RWPE2 (cell line): ENCODE measurements around the gene FAM177B.

Source experiments
- ATAC-seq: fragments of 200-7000 bp; cut with Tn5 transposase; 3 replicates; pipeline ENCODE4 v1.9.1; 2021; ENCODE audit warnings: low read depth
- DNase-seq: peaks from one replicate; pipeline ENCODE4 v3.0.0-alpha.2; 2020; ENCODE audit warnings: low spot score
- H3K27ac ChIP-seq: fragments of 450-650 bp; 2 replicates; pipeline ENCODE4 v1.5.1; 2017; ENCODE audit warnings: mild to moderate bottlenecking; ENCODE audit not compliant: poor library complexity, severe bottlenecking
- H3K27me3 ChIP-seq: fragments of 250-450 bp; sonication (Bioruptor Pico); 2 replicates; pipeline ENCODE4 v1.5.1; 2021; ENCODE audit warnings: mild to moderate bottlenecking, moderate library complexity; ENCODE audit not compliant: insufficient read depth, poor library complexity, severe bottlenecking
- H3K36me3 ChIP-seq: fragments of 250-450 bp; sonication (Bioruptor Pico); 2 replicates; pipeline ENCODE4 v1.5.1; 2020; ENCODE audit warnings: low read depth, mild to moderate bottlenecking, moderate library complexity
- H3K4me1 ChIP-seq: fragments of 250-450 bp; sonication (Bioruptor Pico); 2 replicates; pipeline ENCODE4 v1.5.1; 2021; ENCODE audit warnings: mild to moderate bottlenecking, moderate library complexity; ENCODE audit not compliant: insufficient read depth, poor library complexity, severe bottlenecking
- H3K4me3 ChIP-seq: fragments of 250-450 bp; sonication (Bioruptor Pico); 2 replicates; pipeline ENCODE4 v1.5.1; 2021; ENCODE audit warnings: mild to moderate bottlenecking, moderate library complexity; ENCODE audit not compliant: severe bottlenecking
- H3K9me3 ChIP-seq: fragments of 250-450 bp; sonication (Bioruptor Pico); 2 replicates; pipeline ENCODE4 v1.5.1; 2021; ENCODE audit warnings: mild to moderate bottlenecking, moderate library complexity; ENCODE audit not compliant: severe bottlenecking
- CTCF ChIP-seq: fragments of 450-650 bp; IDR thresholded peaks from one replicate; pipeline ENCODE4 v1.5.1; 2017; ENCODE audit warnings: mild to moderate bottlenecking, moderate library complexity; ENCODE audit not compliant: poor library complexity, severe bottlenecking

The FAM177B gene

GRCh38 chr1:222791006-222791710 is 54.2 kb downstream of the FAM177B start:
- no peak for ATAC-seq
- no peak for DNase-seq
- Histone ChIP-seq H3K4me3 (no peak overlapping the region), H3K27ac (no peak overlapping the region), H3K9me3 (no peaks in the 10 kb centered on the region), H3K27me3 (no peaks in the 10 kb centered on the region), H3K4me1 (no peaks in the 10 kb centered on the region), H3K36me3 (no peaks in the 10 kb centered on the region)
- TF ChIP-seq CTCF, result no peak

DNA sequence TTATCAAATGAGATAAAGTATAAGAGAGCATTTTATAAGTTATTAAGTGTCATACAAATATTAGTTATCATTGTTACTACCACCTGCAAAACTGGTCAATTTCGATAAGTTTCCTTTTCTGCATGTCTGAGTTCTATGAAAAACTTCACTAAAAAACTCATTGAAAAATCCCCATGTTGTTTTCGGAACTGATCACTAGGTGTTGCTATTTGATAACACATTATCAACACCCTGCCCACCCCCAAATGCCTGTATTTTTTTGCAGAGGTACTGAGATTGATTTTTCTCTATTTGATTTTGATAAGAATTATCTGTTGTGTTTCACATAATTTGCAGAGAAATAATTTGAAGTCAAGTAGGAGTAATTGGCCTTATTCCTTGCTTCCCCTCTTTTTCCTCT is 55.7 kb downstream of the FAM177B start:
- no peak for DNase-seq
- H3K4me3 ChIP-seq, result no peak overlapping the region
- no peaks in the 10 kb centered on the region for H3K36me3 ChIP-seq
- H3K27ac ChIP-seq, result no peak overlapping the region
- ATAC-seq, result no peak
- no peaks in the 10 kb centered on the region for H3K4me1 ChIP-seq
- peak; percentile 39 for TF ChIP-seq CTCF
- no peaks in the 10 kb centered on the region for H3K27me3 ChIP-seq
- H3K9me3 ChIP-seq, result no peaks in the 10 kb centered on the region

DNA sequence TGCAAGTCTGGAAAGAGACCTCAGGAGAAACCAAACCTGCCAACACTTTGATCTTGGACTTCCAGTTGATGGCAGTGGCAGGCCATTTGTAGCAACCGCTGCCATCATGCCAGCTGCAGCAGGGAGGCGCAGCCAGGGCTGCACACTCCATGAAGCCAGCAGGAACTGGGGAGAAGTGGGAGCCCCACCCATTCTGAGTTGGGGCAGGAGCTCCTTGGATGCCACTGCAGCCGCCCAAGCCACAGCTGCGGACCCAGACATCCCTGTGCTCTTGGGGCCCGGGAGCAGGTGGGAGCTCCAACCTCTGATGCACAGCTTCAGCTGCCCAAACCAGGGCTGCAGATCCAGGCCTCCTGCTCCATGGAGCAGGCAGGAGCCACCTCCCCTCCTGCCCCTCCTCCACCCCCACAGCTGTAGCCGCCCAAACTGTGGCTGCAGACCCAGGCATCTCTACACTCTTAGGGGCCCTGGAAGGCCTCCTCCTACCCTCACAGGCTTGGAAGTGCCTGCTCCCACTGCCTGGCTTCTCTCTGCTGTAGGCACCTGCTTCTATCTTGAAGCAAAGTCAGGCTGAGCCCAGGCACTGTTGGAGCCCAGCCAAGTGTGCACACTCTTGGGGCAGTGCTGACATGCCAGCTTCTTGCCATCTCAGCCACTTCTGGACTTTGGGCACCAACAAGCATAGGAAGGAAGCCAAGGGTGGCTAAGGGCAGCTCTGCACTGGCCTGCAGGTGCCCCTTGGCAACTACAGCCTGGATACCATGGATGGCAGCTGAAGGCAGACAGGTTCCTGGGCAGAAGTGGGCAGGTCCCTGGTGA is 57.9 kb downstream of the FAM177B start:
- Histone ChIP-seq H3K4me1 (no peaks in the 10 kb centered on the region), H3K36me3 (no peaks in the 10 kb centered on the region), H3K27me3 (no peaks in the 10 kb centered on the region), H3K4me3 (no peak overlapping the region), H3K9me3 (no peaks in the 10 kb centered on the region), H3K27ac (no peak overlapping the region)
- DNase-seq (no peak), ATAC-seq (no peak)
- no peak for TF ChIP-seq CTCF

GRCh38 chr1:222798116-222798515 is 61.1 kb downstream of the FAM177B start:
- H3K4me3 ChIP-seq, result no peak overlapping the region
- ATAC-seq (peak; percentile 57; the same call in 2 of the 3 replicates), DNase-seq (no peak)
- no peaks in the 10 kb centered on the region for H3K4me1 ChIP-seq
- no peak overlapping the region for H3K27ac ChIP-seq
- H3K27me3 ChIP-seq, result no peaks in the 10 kb centered on the region
- TF ChIP-seq CTCF, result no peak
- H3K9me3 ChIP-seq, result no peaks in the 10 kb centered on the region
- H3K36me3 ChIP-seq, result no peaks in the 10 kb centered on the region

- no peaks in the 10 kb centered on the region for H3K27me3 ChIP-seq
- H3K9me3 ChIP-seq, result no peaks in the 10 kb centered on the region
- no peak overlapping the region for H3K27ac ChIP-seq
- H3K36me3 ChIP-seq, result no peaks in the 10 kb centered on the region
- TF ChIP-seq CTCF, result no peak
- no peak for ATAC-seq
- no peak overlapping the region for H3K4me3 ChIP-seq
- no peak for DNase-seq
- no peaks in the 10 kb centered on the region for H3K4me1 ChIP-seq
Observed at GRCh38 chr1:222798975-222799374, 62.0 kb downstream of the FAM177B start.
